ENCODE measurements around the gene JAG1.

Gene JAG1

GRCh38 chr20:10636326-10636818 is 37.4 kb downstream of the JAG1 start:
- no peak for TF ChIP-seq CTCF (IDR thresholded peaks at IDR 0.05)
- intact Hi-C loops (cut with DNase I; ENCODE audit: low total_unique reads), result loop anchor here (5.0 kb wide), 1 partner anchor 39 kb away; no protein-coding TSS in a partner anchor
- H3K36me3 ChIP-seq, result peaks cover 21 to 33% (median 22%) of the 10 kb centered on the region in 3 donors
- no peak overlapping the region for H3K4me3 ChIP-seq
- no peak for DNase-seq
- no peaks in the 10 kb centered on the region for H3K27me3 ChIP-seq
- peak overlapping the region; percentile 99 for H3K27ac ChIP-seq
- H3K4me1 ChIP-seq, result peaks cover 4 to 97% (median 60%) of the 10 kb centered on the region in 4 donors
- H3K9me3 ChIP-seq, result no peaks in the 10 kb centered on the region

- DNase-seq, result no peak
- intact Hi-C loops (cut with DNase I; ENCODE audit: low total_unique reads), result loop anchor here (5.0 kb wide), 1 partner anchor 38 kb away; no protein-coding TSS in a partner anchor
- peak overlapping the region; percentile 99 for H3K27ac ChIP-seq
- peaks cover 14 to 26% (median 15%) of the 10 kb centered on the region in 3 donors for H3K36me3 ChIP-seq
- TF ChIP-seq CTCF (IDR thresholded peaks at IDR 0.05), result no peak
- H3K4me1 ChIP-seq, result peaks cover 4 to 97% (median 57%) of the 10 kb centered on the region in 4 donors
- no peaks in the 10 kb centered on the region for H3K27me3 ChIP-seq
- H3K9me3 ChIP-seq, result no peaks in the 10 kb centered on the region
- H3K4me3 ChIP-seq, result no peak overlapping the region
Measured at GRCh38 chr20:10635476-10636208, 38.2 kb downstream of the JAG1 start.

- intact Hi-C loops (cut with DNase I; ENCODE audit: low total_unique reads), result loop anchor here (5.0 kb wide), 1 partner anchor 38 kb away; no protein-coding TSS in a partner anchor
- Histone ChIP-seq H3K27me3 (no peaks in the 10 kb centered on the region), H3K27ac (peak overlapping the region; percentile 99), H3K9me3 (no peaks in the 10 kb centered on the region), H3K4me3 (no peak overlapping the region), H3K36me3 (peaks cover 6 to 18% (median 7%) of the 10 kb centered on the region in 3 donors), H3K4me1 (peaks cover 4 to 97% (median 57%) of the 10 kb centered on the region in 4 donors)
- DNase-seq, result peak in 1 of 2 donors; percentile 70
- TF ChIP-seq CTCF (IDR thresholded peaks at IDR 0.05), result no peak
Measured at GRCh38 chr20:10634683-10635411, 39.0 kb downstream of the JAG1 start.

GRCh38 chr20:10634211-10634610 is 39.6 kb downstream of the JAG1 start:
- Histone ChIP-seq H3K36me3 (peaks cover under 1 to 12% (median 2%) of the 10 kb centered on the region in 3 donors), H3K27ac (peak overlapping the region; percentile 99), H3K27me3 (no peaks in the 10 kb centered on the region), H3K9me3 (no peaks in the 10 kb centered on the region), H3K4me1 (peaks cover 4 to 97% (median 62%) of the 10 kb centered on the region in 4 donors), H3K4me3 (no peak overlapping the region)
- no peak for DNase-seq
- intact Hi-C loops (cut with DNase I; ENCODE audit: low total_unique reads), result no loop called here
- TF ChIP-seq CTCF (IDR thresholded peaks at IDR 0.05), result no peak

GRCh38 chr20:10633718-10634117 is 40.1 kb downstream of the JAG1 start:
- Histone ChIP-seq H3K4me3 (no peak overlapping the region), H3K36me3 (peaks cover 0 to 10% (median 0%) of the 10 kb centered on the region in 3 donors), H3K27ac (peak overlapping the region; percentile 99), H3K27me3 (no peaks in the 10 kb centered on the region), H3K4me1 (peaks cover 4 to 97% (median 65%) of the 10 kb centered on the region in 4 donors), H3K9me3 (no peaks in the 10 kb centered on the region)
- intact Hi-C loops (cut with DNase I; ENCODE audit: low total_unique reads), result no loop called here
- DNase-seq, result no peak
- no peak for TF ChIP-seq CTCF (IDR thresholded peaks at IDR 0.05)
